ENCODE data around the gene SLC7A8.

Gene SLC7A8

DNA sequence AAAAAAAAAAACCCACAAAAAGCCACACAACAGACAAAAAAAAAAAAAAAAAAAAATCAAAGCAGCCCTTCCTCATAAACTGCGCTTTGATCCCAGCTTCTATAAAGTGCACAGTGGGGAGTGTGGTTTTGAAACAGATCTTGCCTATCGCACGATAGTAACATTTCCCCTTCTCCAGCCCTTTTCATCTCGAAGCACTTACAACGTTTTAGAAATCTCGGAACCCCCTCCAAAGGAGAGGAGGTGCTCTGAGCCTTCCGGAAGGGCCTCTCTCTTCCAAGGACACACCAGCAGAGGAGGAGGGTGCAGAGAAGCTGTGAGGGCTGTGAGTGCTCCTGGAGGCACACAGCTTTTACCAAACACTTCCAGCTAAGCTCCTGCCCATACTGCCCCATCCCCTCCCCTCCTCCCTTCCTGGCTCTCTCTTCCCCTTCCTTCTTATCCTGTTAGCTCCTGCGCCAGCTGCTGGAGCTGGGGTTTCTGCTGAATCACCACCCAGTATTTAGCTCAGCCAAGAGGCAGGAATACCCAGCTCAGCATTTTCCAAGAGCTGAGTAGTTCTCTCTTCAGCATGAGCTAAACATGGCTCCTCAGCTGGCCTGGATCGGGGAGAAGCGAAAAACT lies 28.4 kb downstream of the SLC7A8 start:
- H3K4me3 ChIP-seq (ENCODE audit: insufficient read length, low read depth), result no peak overlapping the region
- H3K9ac ChIP-seq (ENCODE audit: insufficient read length, low read depth), result peak overlapping the region; percentile 59
- DNase-seq (ENCODE audit: low read depth, low spot score), result peak; percentile 5
- no peaks in the 10 kb centered on the region for H3K9me3 ChIP-seq (ENCODE audit: insufficient read depth, low read length)
- H3K36me3 ChIP-seq (ENCODE audit: insufficient read depth, insufficient read length, low read length), result no peaks in the 10 kb centered on the region
- peaks cover 5% of the 10 kb centered on the region for H3K4me1 ChIP-seq (ENCODE audit: insufficient read depth, insufficient read length)
- H3K27me3 ChIP-seq (ENCODE audit: insufficient read depth, insufficient read length), result no peaks in the 10 kb centered on the region
- no peak for TF ChIP-seq YY1 (IDR thresholded peaks at IDR 0.05; ENCODE audit: insufficient read depth, insufficient read length)
- no peak for TF ChIP-seq ZNF274 (IDR thresholded peaks at IDR 0.05; ENCODE audit: low read depth, low read length)
- no peak for TF ChIP-seq SUZ12 (IDR thresholded peaks at IDR 0.05; ENCODE audit: extremely low read depth, insufficient read depth, insufficient read length)

DNA sequence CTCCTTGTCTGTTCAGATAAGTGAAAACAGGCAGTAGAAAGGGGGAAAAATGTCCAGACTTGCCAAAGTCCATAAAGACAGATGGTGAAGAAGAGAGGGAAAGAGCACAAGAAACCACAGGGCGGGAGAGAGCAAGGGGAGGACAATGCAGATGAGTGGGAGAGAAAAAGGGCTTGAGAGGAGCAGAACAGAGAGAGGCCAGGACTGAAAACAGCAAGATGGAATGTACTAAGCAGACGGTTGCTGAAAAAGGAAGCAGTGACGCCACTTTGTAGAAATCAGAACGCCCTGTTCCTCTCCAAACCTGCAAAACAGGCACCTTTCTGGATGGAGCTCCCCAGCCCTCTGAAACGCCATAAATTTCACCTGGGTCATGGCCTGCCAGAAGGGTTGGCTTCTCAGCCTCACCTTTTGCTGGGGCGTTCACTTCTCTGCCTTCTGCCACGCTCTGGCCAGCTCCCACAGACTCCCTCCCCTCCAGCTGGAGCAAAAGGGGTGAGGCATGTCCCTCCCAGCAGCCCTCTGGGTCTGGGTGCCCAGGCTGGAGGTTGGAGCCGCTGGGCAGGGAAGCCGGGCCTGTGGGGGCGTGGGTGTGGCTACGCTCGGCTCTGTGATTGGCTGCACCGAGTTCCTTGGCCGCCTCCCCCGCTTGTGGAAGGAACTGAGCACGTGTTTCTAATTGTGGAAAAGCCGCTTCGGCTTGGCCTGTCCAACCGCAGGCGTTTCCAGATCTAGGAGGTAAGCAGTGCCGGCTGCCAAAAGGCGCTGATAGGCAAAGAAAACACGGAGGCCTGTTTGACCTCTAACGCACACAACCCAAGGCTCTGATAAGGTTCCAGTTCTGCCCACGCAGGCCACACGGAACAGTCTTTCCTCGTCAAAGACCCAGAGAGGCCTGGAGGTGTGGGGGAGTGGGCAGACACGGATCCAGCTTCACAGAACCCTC lies 29.3 kb downstream of the SLC7A8 start:
- Histone ChIP-seq H3K4me3 (ENCODE audit: insufficient read length, low read depth) (no peak overlapping the region), H3K4me1 (ENCODE audit: insufficient read depth, insufficient read length) (peaks cover 5% of the 10 kb centered on the region), H3K27me3 (ENCODE audit: insufficient read depth, insufficient read length) (no peaks in the 10 kb centered on the region), H3K36me3 (ENCODE audit: insufficient read depth, insufficient read length, low read length) (no peaks in the 10 kb centered on the region), H3K9me3 (ENCODE audit: insufficient read depth, low read length) (no peaks in the 10 kb centered on the region), H3K9ac (ENCODE audit: insufficient read length, low read depth) (peak overlapping the region; percentile 23)
- TF ChIP-seq ZNF274 (IDR thresholded peaks at IDR 0.05; ENCODE audit: low read depth, low read length), result no peak
- no peak for TF ChIP-seq YY1 (IDR thresholded peaks at IDR 0.05; ENCODE audit: insufficient read depth, insufficient read length)
- no peak for TF ChIP-seq SUZ12 (IDR thresholded peaks at IDR 0.05; ENCODE audit: extremely low read depth, insufficient read depth, insufficient read length)
- no peak for DNase-seq (ENCODE audit: low read depth, low spot score)

DNA sequence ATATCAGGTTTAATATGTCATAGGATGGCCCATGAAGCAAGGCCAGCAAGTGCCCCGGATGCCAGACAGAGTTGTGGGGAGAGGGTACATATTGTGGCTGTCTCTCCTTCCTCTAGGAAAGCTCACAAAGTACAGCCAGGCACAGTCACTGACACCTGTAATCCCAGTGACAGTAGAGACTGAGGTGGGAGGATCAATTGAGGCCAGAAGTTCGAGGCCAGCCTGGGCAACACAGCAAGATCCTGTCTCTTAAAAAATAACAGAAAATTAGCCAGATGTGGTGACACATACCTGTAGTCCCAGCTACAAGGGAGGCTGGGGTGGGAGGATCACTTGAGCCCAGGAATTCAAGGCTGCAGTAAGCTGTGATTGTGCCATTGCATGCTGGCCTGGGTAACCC lies 32.1 kb downstream of the SLC7A8 start:
- TF ChIP-seq SUZ12 (IDR thresholded peaks at IDR 0.05; ENCODE audit: extremely low read depth, insufficient read depth, insufficient read length) (no peak), ZNF274 (IDR thresholded peaks at IDR 0.05; ENCODE audit: low read depth, low read length) (no peak), YY1 (IDR thresholded peaks at IDR 0.05; ENCODE audit: insufficient read depth, insufficient read length) (no peak)
- no peak for DNase-seq (ENCODE audit: low read depth, low spot score)
- Histone ChIP-seq H3K27me3 (ENCODE audit: insufficient read depth, insufficient read length) (no peaks in the 10 kb centered on the region), H3K4me1 (ENCODE audit: insufficient read depth, insufficient read length) (peaks cover 13% of the 10 kb centered on the region), H3K4me3 (ENCODE audit: insufficient read length, low read depth) (no peak overlapping the region), H3K9me3 (ENCODE audit: insufficient read depth, low read length) (peaks cover 6% of the 10 kb centered on the region; the same call in 1 of the 2 replicates), H3K36me3 (ENCODE audit: insufficient read depth, insufficient read length, low read length) (no peaks in the 10 kb centered on the region), H3K9ac (ENCODE audit: insufficient read length, low read depth) (no peak overlapping the region)

GRCh38 chr14:23149745-23150144 lies 33.7 kb downstream of the SLC7A8 start:
- TF ChIP-seq ZNF274 (IDR thresholded peaks at IDR 0.05; ENCODE audit: low read depth, low read length) (no peak), SUZ12 (IDR thresholded peaks at IDR 0.05; ENCODE audit: extremely low read depth, insufficient read depth, insufficient read length) (no peak), YY1 (IDR thresholded peaks at IDR 0.05; ENCODE audit: insufficient read depth, insufficient read length) (no peak)
- no peak overlapping the region for H3K9ac ChIP-seq (ENCODE audit: insufficient read length, low read depth)
- peaks cover 6% of the 10 kb centered on the region; the same call in 1 of the 2 replicates for H3K9me3 ChIP-seq (ENCODE audit: insufficient read depth, low read length)
- no peak for DNase-seq (ENCODE audit: low read depth, low spot score)
- H3K36me3 ChIP-seq (ENCODE audit: insufficient read depth, insufficient read length, low read length), result no peaks in the 10 kb centered on the region
- H3K4me3 ChIP-seq (ENCODE audit: insufficient read length, low read depth), result no peak overlapping the region
- peaks cover 11% of the 10 kb centered on the region for H3K4me1 ChIP-seq (ENCODE audit: insufficient read depth, insufficient read length)
- no peaks in the 10 kb centered on the region for H3K27me3 ChIP-seq (ENCODE audit: insufficient read depth, insufficient read length)

GRCh38 chr14:23148591-23149249 lies 34.7 kb downstream of the SLC7A8 start:
- Histone ChIP-seq H3K36me3 (ENCODE audit: insufficient read depth, insufficient read length, low read length) (no peaks in the 10 kb centered on the region), H3K9ac (ENCODE audit: insufficient read length, low read depth) (no peak overlapping the region), H3K9me3 (ENCODE audit: insufficient read depth, low read length) (peaks cover 6% of the 10 kb centered on the region; the same call in 1 of the 2 replicates), H3K4me3 (ENCODE audit: insufficient read length, low read depth) (no peak overlapping the region), H3K4me1 (ENCODE audit: insufficient read depth, insufficient read length) (peaks cover 9% of the 10 kb centered on the region), H3K27me3 (ENCODE audit: insufficient read depth, insufficient read length) (no peaks in the 10 kb centered on the region)
- TF ChIP-seq ZNF274 (IDR thresholded peaks at IDR 0.05; ENCODE audit: low read depth, low read length) (no peak), YY1 (IDR thresholded peaks at IDR 0.05; ENCODE audit: insufficient read depth, insufficient read length) (no peak), SUZ12 (IDR thresholded peaks at IDR 0.05; ENCODE audit: extremely low read depth, insufficient read depth, insufficient read length) (no peak)
- no peak for DNase-seq (ENCODE audit: low read depth, low spot score)

GRCh38 chr14:23147676-23148075 lies 35.8 kb downstream of the SLC7A8 start:
- H3K9me3 ChIP-seq (ENCODE audit: insufficient read depth, low read length), result peaks cover 6% of the 10 kb centered on the region; the same call in 1 of the 2 replicates
- H3K9ac ChIP-seq (ENCODE audit: insufficient read length, low read depth), result no peak overlapping the region
- no peak for DNase-seq (ENCODE audit: low read depth, low spot score)
- H3K36me3 ChIP-seq (ENCODE audit: insufficient read depth, insufficient read length, low read length), result no peaks in the 10 kb centered on the region
- no peaks in the 10 kb centered on the region for H3K27me3 ChIP-seq (ENCODE audit: insufficient read depth, insufficient read length)
- H3K4me3 ChIP-seq (ENCODE audit: insufficient read length, low read depth), result no peak overlapping the region
- TF ChIP-seq ZNF274 (IDR thresholded peaks at IDR 0.05; ENCODE audit: low read depth, low read length) (no peak), YY1 (IDR thresholded peaks at IDR 0.05; ENCODE audit: insufficient read depth, insufficient read length) (no peak), SUZ12 (IDR thresholded peaks at IDR 0.05; ENCODE audit: extremely low read depth, insufficient read depth, insufficient read length) (no peak)
- peaks cover 9% of the 10 kb centered on the region for H3K4me1 ChIP-seq (ENCODE audit: insufficient read depth, insufficient read length)

All from NT2/D1 (cell line).